ENCODE data around the gene IGSF23. TPM values are rescaled to one million over a fixed set of nuclear protein-coding genes. Genes with fewer than 3 reads are reported as not detected.
A peak's percentile ranks its signal among the peaks of the same experiment; 100 is the strongest.

IGSF23 gene
- total and polyA plus RNA-seq, 2 of the 13 experiments (the other 11 are each of a cell fraction or from before 2014, with no cell fraction given): 2.3 to 8.8 TPM

DNA sequence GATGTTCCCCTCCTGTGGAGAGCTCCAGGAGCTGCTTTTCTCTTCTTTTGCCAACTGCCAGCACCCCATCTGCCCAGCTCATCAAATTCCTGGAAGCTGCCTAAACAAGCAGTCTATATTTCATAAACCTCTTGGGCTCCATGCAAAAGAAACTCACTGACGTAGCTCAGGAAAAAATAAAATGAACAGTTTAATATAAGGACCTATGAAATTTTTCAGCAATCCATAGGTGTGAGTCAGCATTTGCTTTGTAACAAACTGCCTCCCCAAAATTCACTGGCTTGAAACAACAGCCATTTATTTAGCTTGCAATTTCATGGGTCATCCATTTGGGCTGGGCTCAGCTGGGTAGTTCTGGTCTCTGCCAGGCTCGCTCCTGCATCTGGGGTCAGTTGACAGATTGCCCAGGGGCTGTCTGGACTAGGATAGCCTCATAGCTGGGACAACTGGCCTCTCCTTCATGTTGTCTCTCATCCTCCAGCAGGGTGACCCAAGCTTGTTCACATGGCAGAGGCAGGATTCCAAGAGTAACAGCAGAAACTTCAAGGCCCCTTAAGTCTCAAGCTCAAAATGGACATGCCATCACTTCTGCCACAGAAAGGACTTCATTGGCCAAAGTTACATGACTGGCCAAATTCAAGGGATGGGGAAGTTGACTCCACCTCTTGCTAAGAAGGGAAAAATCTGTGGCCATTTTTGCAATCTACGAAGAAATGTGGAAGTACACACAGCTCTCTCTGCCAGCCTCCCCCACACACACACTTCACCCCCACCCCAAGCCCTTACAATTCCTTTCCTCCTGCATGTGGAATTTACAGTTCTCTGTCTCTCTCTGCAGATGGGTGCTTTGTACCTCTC is 22.4 kb downstream of the IGSF23 start:
- Histone ChIP-seq H3K36me3 (replicated peaks in 1 of 2; ENCODE audit: control insufficient read depth in 1 of 2, insufficient read depth in 2 of 2, low read length in 2 of 2) (peaks cover 0 to 3% of the 10 kb centered on the region in 2 experiments; a peak in 1 of 5 replicates), H3K27me3 (ENCODE audit: control insufficient read depth in 1 of 2, insufficient read depth in 2 of 2, low read length in 2 of 2) (no peaks in the 10 kb centered on the region), H3K4me1 (ENCODE audit: insufficient read depth, low read length) (peaks cover 59% of the 10 kb centered on the region), H3K4me3 (replicated peaks in 1 of 3; ENCODE audit: insufficient read depth in 1 of 3, low read depth in 2 of 3, low read length in 3 of 3) (no peak overlapping the region), H3K9ac (ENCODE audit: insufficient read depth, low read depth, low read length) (no peak overlapping the region), H2AFZ (ENCODE audit: low read length) (no peak overlapping the region), H3K27ac (ENCODE audit: extremely low read length, insufficient read depth, low read length) (peak overlapping the region; percentile 72), H3K4me2 (ENCODE audit: low read depth, low read length) (peak overlapping the region; percentile 43), H3K9me3 (ENCODE audit: low read length) (no peaks in the 10 kb centered on the region), H4K20me1 (ENCODE audit: insufficient read depth, low read length) (no peaks in the 10 kb centered on the region), H3K79me2 (ENCODE audit: insufficient read depth, low read length) (no peaks in the 10 kb centered on the region)
- ChIA-PET POLR2A (interaction anchor here (0.6 to 3.0 kb wide), 11 partner anchors 9 to 109 kb away, joined by 3 to 68 read pairs (median 4); partner anchors contain the start of gene IGSF23), CTCF (ENCODE audit: low intra/inter-chr PET ratio, low total read pairs) (no interaction called here)
- BruUV-seq (replicated peaks): no TSS peak
- intact Hi-C loops (cut with micrococcal nuclease; ENCODE audit: unreplicated experiment) (loop anchor here (2.0 kb wide), 1 partner anchor 23 kb away; the partner anchor contains the start of gene IGSF23), in situ Hi-C loops (cut with HindIII; ENCODE audit: extremely low pct_ligation_motif_present, low pct_unique_long_range_greater_than_20kb) (no loop called here)
- DNase-seq (ENCODE audit: low spot score) (no peak), ATAC-seq (peak; percentile 29; the same call in 2 of the 3 replicates), FAIRE-seq (no peak)
- 96% methylated on average over 3 of the region's 3 CpGs for WGBS (ENCODE audit: low lambda C conversion rate)
- TF ChIP-seq ZNF331 (CRISPR knock-in tag; IDR thresholded peaks at IDR 0.05) (0 out of 2 replicates have a peak, but pooled peaks have one; percentile 25), ZNF326 (CRISPR knock-in tag; IDR thresholded peaks at IDR 0.05; ENCODE audit: borderline replicate concordance) (no peak), MEIS2 (CRISPR knock-in tag; IDR thresholded peaks at IDR 0.05) (0 out of 2 replicates have a peak, but pooled peaks have one; percentile 1)
- TF ChIP-seq, protein P1, sequence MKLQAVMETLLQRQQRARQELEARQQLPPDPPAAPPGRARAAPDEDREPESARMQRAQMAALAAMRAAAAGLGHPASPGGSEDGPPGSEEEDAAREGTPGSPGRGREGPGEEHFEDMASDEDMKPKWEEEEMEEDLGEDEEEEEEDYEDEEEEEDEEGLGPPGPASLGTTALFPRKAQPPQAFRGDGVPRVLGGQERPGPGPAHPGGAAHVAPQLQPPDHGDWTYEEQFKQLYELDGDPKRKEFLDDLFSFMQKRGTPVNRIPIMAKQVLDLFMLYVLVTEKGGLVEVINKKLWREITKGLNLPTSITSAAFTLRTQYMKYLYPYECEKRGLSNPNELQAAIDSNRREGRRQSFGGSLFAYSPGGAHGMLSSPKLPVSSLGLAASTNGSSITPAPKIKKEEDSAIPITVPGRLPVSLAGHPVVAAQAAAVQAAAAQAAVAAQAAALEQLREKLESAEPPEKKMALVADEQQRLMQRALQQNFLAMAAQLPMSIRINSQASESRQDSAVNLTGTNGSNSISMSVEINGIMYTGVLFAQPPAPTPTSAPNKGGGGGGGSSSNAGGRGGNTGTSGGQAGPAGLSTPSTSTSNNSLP (IDR thresholded peaks at IDR 0.05; ENCODE audit: low read depth, low read length): no peak
